ENCODE data around the gene ARHGEF7. TPM values are rescaled to one million over a fixed set of nuclear protein-coding genes. Genes with fewer than 3 reads are reported as not detected.

The ARHGEF7 gene
- total RNA-seq, 1 donor from 2014 or later, result 64.6 TPM

- H3K36me3 Mint-ChIP-seq, result peaks cover 35% of the 10 kb centered on the region
- DNase-seq (ENCODE audit: low spot score), result no peak
- H3K4me3 ChIP-seq, result no peak overlapping the region
- H3K4me1 ChIP-seq, result no peaks in the 10 kb centered on the region
- no peak overlapping the region for H2AFZ ChIP-seq (replicated peaks)
- H3K79me2 ChIP-seq (ENCODE audit: low read depth), result no peaks in the 10 kb centered on the region
- H3K4me2 ChIP-seq, result no peak overlapping the region
- H3K27me3 Mint-ChIP-seq (ENCODE audit: insufficient read depth, low read depth), result no peaks in the 10 kb centered on the region
- no peak overlapping the region for H3K27ac Mint-ChIP-seq
- no peak overlapping the region for H3K27ac ChIP-seq
- no peaks in the 10 kb centered on the region for H4K20me1 ChIP-seq (ENCODE audit: low read depth)
- H3F3A ChIP-seq (ENCODE audit: low read depth), result no peaks in the 10 kb centered on the region
- no peaks in the 10 kb centered on the region for H3K4me1 Mint-ChIP-seq
- no peak for TF ChIP-seq CTCF (IDR thresholded peaks at IDR 0.05)
- TF ChIP-seq EZH2 (IDR thresholded peaks at IDR 0.05), result no peak
- TF ChIP-seq EZH2phosphoT487 (IDR thresholded peaks at IDR 0.05), result no peak
- H3K4me3 Mint-ChIP-seq, result no peak overlapping the region
- H3K27me3 ChIP-seq, result no peaks in the 10 kb centered on the region
- no peak overlapping the region for H3K9ac ChIP-seq
- no peaks in the 10 kb centered on the region for H3K9me3 Mint-ChIP-seq
- H3K36me3 ChIP-seq, result peaks cover 7% of the 10 kb centered on the region
- no peaks in the 10 kb centered on the region for H3K9me3 ChIP-seq (ENCODE audit: low read depth)
These were observed 157.0 kb downstream of the ARHGEF7 start for GRCh38 chr13:111272117-111272516.

- Histone ChIP-seq H3K9ac (no peak overlapping the region), H3K4me3 (no peak overlapping the region), H2AFZ (replicated peaks) (no peak overlapping the region), H3K36me3 (peaks cover 11% of the 10 kb centered on the region), H3K27ac (no peak overlapping the region), H3K9me3 (ENCODE audit: low read depth) (no peaks in the 10 kb centered on the region), H3K4me1 (no peaks in the 10 kb centered on the region), H3K4me2 (no peak overlapping the region), H3K27me3 (no peaks in the 10 kb centered on the region), H4K20me1 (ENCODE audit: low read depth) (peaks cover 3% of the 10 kb centered on the region), H3F3A (ENCODE audit: low read depth) (no peaks in the 10 kb centered on the region), H3K79me2 (ENCODE audit: low read depth) (no peaks in the 10 kb centered on the region)
- H3K4me1 Mint-ChIP-seq, result no peaks in the 10 kb centered on the region
- no peak overlapping the region for H3K4me3 Mint-ChIP-seq
- H3K27me3 Mint-ChIP-seq (ENCODE audit: insufficient read depth, low read depth), result no peaks in the 10 kb centered on the region
- no peak for TF ChIP-seq CTCF (IDR thresholded peaks at IDR 0.05)
- TF ChIP-seq EZH2phosphoT487 (IDR thresholded peaks at IDR 0.05), result no peak
- TF ChIP-seq EZH2 (IDR thresholded peaks at IDR 0.05), result no peak
- no peak overlapping the region for H3K27ac Mint-ChIP-seq
- peaks cover 33% of the 10 kb centered on the region for H3K36me3 Mint-ChIP-seq
- no peak for DNase-seq (ENCODE audit: low spot score)
- no peaks in the 10 kb centered on the region for H3K9me3 Mint-ChIP-seq
These were observed 160.3 kb downstream of the ARHGEF7 start for GRCh38 chr13:111275382-111275781.

GRCh38 chr13:111275995-111276618 is 161.0 kb downstream of the ARHGEF7 start:
- H3K27ac Mint-ChIP-seq, result no peak overlapping the region
- Histone ChIP-seq H3K4me1 (no peaks in the 10 kb centered on the region), H3K27ac (no peak overlapping the region), H3K27me3 (no peaks in the 10 kb centered on the region), H3K9me3 (ENCODE audit: low read depth) (no peaks in the 10 kb centered on the region), H3K36me3 (peaks cover 11% of the 10 kb centered on the region), H3F3A (ENCODE audit: low read depth) (no peaks in the 10 kb centered on the region), H3K4me3 (no peak overlapping the region), H4K20me1 (ENCODE audit: low read depth) (peaks cover 4% of the 10 kb centered on the region), H3K4me2 (no peak overlapping the region), H3K9ac (no peak overlapping the region), H2AFZ (replicated peaks) (no peak overlapping the region), H3K79me2 (ENCODE audit: low read depth) (no peaks in the 10 kb centered on the region)
- TF ChIP-seq CTCF (IDR thresholded peaks at IDR 0.05) (no peak), EZH2 (IDR thresholded peaks at IDR 0.05) (no peak), EZH2phosphoT487 (IDR thresholded peaks at IDR 0.05) (no peak)
- no peaks in the 10 kb centered on the region for H3K4me1 Mint-ChIP-seq
- no peaks in the 10 kb centered on the region for H3K27me3 Mint-ChIP-seq (ENCODE audit: insufficient read depth, low read depth)
- no peaks in the 10 kb centered on the region for H3K9me3 Mint-ChIP-seq
- H3K4me3 Mint-ChIP-seq, result no peak overlapping the region
- peaks cover 37% of the 10 kb centered on the region for H3K36me3 Mint-ChIP-seq
- no peak for DNase-seq (ENCODE audit: low spot score)

Measured in neural progenitor cell (in vitro differentiated cells).